ENCODE results near the gene PDZRN4.
"Not testable (repeated sequence)": the region's sequence is repeated elsewhere in the genome, so short reads cannot be mapped to it uniquely, and the experiment has no call there.

The PDZRN4 gene

DNA sequence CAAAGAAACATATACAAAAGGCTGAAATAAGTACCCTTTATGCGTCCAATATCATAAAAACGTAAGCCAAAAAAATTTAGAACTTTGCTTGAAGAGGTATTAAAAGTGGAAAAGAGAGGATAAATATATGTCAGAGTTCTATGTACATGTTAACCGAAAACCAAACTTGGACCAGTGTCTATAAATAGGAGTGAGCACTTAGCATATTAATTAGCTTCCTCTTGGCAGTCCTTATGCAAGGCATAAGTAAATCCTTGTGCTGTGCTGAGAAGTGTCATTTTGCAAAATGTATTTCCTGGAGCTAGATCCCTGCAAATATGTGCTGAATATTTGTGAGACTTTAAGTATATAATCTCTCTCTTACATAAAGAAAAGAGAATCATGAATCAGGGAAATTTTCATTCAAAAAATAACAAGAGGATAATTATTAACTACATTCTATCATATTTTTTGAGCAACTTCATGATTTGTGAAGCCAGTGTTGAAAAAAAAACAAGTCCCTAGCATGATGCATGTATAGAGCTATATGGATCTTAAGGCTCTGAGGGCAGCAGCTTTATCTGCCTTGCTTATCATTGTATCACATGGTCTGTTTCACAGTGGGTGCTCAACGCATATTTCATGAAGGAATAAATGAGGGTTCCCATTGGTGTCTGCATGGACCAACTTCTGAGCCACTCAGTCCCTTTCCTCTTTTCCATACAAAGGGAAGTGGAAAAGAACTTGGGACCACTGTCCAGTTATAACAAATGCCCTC is 326.1 kb downstream of the PDZRN4 start:
- no peak for DNase-seq (ENCODE audit: low read depth)

DNA sequence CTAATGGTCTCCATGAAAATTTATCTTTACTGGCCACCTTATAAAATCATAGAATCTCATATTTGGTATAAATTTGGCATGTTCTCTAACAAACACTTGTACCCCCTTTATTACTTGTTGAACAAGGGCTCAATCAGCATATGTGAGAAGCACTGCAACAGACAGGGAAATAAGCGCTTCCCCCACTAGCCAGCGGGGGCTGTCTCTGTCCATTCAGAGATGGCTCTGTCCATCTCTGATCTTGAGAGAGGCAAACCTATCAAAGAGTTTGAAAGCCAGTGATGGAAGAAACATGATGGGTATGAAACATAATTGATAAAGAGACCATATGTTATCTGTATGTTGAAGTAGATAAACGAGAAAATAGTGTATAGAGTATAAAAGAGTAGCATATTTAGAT is 326.8 kb downstream of the PDZRN4 start:
- DNase-seq (ENCODE audit: low read depth) = no peak

DNA sequence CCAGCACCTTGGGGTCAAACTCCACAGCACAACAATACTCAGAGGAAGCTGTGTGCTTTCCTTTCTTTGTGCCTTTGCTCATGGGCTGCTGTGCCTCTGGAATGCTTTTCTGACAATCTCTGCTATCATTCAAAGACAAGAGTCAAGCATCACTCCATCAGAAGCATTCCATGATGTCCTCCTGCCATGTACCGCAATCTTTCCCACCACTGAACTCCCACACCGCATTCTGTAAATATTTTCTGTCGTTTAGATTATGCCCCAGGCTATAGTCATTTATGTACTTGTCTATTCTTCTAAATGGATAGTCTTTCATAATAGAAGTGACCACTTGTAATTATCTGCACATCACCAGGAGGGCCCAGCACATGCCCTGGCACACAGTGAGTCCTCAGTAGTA is 327.8 kb downstream of the PDZRN4 start:
- no peak for DNase-seq (ENCODE audit: low read depth)

DNA sequence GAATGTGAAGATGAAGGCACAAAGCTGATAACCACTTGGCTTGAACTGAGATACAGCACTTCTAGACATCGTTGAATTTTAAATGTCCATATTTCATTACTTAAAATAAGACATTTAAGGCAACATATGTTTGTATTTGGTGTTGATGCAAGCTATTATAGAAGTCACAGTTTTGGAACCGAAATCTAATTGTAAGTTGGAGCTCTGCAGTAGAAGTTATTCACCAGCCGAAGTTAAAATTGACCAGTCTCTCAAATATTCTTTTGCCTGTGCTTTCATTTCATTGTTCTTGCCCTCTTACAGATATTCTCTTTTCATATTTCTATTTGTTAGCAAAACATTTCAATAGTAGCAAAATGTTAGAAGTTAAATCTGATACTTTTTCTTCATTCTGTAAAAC is 332.7 kb downstream of the PDZRN4 start:
- DNase-seq (ENCODE audit: low read depth) = no peak

DNA sequence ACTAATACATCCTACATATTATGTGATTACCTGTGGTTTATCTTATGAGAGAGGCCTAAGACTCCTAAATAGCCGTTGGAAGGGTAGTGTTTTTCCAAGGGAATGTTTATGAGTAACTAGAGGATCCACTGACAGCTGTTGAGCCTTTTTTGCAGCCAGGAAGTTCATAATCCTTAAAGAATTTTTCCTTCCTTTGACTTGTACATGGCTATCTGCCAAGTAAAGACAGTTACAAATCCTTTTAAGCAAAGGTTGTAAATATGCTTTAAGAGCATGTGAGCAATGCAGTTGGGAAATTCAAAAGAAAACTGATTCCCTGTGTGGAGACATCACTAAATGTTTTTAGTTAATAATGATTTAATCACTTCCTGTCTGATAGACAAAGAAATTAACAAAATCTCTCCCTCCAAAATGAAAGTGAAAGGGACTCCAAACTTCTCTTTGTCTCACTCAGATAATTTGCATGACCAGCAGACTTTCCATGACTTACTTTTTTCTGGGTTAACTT is 333.8 kb downstream of the PDZRN4 start:
- DNase-seq (ENCODE audit: low read depth) = no peak

DNA sequence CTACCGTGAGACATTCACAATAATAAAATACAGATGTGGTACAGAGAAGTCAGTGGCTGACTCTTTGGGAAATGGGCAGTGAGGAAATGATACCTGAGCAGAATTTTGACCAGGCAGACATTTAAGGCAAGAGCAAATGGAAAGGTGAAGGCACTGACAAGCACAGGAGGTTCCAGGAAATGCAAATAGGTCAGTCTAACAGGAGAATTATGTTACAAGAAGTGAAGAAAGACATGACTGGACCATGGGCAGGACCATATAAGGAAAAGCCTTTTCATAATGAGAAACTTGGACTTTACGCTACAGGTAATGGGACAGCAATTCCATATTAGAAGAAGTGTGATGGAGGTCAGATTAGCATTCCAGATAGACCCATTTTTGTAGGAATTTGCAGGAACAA is 338.9 kb downstream of the PDZRN4 start:
- DNase-seq (ENCODE audit: low read depth) = no peak

DNA sequence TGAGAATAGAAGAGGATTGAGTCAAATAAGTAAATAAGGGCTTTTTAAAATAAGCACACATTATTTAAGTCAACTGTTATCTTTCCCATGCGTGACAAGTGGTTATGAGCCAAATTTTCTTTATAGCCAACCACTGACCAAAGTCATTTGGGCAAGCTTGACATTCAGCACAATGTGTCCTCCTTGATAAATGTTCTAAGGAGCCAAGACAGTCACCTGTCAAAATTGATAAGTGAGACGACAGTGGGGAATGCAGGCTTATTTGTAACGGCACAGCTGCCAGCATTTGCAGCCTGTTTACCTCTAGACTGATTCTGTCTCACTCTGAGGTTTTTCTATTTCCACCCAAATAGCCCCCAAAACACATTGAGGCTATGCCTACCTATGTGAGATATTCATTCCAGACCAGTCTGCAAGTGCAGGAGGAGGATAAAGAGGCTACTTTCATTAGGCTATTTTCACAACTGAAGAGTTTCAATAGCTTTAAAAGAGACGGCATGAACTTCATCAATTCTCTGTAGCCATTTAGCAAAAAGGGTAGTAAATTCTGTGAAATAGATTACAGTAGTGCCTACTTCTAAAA is 339.5 kb downstream of the PDZRN4 start:
- DNase-seq (ENCODE audit: low read depth) = no peak

DNA sequence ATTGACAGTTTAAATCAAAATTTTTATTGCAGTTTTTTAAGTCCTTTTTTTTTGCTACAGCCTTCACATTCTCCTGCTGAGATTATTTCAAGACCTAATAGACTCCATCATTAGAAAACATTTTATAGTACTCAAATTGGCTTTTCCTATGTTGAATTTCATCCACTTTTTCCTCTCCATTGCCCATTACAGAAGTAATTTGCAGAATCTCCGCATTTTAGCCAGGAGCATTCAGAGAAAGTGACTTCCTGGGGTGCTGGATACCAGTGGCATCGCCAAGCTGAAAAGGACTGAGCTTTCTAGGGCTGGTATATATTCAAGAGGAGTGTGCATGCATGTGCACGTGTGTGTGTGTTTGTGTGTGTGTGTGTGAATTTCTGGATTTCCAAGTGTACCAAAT is 340.8 kb downstream of the PDZRN4 start:
- DNase-seq (ENCODE audit: low read depth) = no peak

DNA sequence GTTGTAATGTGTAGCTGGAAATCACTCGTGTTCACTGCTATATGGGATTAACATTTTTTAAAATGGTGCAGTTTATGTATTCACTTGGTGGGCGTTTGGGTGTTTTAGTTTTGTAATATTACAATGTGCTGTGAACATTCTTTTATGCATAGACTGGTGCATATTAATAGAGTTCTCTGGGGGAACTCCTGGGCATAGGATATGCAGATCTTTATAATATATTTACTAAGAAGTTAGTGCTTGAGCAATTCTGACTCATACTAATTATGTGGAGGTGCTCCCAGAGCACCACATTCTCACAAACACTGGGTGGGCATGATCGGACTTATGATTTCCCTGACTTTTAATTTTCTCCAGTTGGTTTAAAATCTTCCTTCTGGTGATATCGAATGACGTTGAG is 342.3 kb downstream of the PDZRN4 start:
- DNase-seq (ENCODE audit: low read depth) = no peak

DNA sequence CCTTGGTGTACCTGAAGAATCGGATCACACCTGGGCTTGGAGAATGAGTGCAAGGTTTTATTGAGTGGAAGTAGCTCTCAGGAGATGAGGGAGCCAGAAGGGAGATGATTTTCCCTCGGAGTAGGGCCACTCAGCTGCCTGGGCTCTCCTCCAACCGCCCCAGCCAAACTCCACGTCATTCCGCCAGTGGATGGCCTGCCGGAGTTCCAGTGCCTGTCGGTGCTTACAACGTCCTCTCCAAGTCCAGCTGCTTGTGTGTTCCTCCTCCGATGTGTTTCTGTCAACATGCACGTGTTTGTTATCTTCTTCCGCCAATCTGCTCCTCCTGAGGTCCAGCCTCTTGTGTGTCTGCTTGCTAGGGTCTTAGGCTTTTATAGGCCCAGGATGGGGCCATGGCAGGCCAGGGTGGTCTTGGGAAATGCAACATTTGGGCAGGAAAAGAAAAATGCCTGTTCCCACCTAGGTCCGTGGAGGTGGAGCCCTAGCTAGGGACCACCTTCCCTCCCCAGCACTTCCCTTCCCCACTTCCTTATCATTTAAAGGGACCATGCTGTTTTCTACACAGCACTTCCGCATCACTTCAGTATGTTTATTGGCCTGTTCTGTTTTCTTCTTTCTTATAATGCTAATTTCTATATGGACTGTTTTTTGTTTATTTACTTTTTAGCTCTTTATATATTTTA is 343.2 kb downstream of the PDZRN4 start:
- DNase-seq (ENCODE audit: low read depth) = no peak

DNA sequence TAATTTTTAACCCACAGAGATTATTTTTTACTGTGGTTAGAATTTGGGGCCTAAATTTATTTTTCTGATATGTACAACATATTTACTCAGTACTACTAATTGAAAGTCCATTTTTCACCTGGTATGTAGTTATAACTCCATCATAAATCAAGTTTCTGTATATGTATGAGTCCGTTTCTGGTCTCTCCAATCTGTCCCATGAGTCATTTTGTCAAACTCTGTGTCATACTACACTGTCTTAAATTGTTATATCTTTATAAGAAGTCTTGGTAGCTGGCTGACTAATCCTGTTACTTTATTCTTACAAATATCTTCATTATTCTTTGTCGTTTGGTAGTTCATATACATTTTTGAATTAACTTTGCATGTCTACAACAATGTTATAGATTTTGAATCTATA is 344.0 kb downstream of the PDZRN4 start:
- no peak for DNase-seq (ENCODE audit: low read depth)

DNA sequence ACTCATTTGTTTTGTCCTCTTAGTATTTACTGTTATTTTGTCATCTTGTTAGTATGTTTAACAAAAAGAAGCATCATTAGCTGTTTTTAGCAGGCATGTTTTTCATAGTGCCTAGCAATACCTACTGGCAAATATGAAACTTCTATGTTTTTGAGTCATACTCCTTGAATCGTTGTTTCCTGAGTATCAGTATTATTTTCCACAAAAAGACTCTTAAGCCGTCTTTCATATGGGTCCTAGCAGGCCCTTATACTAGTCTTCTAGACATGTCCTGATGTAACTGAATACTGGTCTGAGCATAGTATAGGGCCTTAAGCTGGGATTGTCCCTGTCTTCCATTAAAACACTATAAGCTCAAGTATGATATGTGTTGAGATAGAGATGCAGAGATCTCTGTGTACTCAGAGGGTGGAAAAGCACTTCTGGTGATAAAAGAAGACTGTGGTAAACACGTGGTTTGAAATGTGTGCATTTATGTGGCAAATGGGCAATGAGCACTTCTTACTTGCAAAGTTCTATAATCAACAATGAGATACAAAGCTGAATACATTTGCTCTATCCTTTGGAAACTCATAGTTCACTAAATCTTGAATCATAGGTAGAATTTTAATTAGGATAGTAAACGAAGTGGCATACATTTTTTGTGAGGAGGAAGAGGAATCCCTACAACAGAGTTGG is 348.8 kb downstream of the PDZRN4 start:
- no peak for DNase-seq (ENCODE audit: low read depth)

DNA sequence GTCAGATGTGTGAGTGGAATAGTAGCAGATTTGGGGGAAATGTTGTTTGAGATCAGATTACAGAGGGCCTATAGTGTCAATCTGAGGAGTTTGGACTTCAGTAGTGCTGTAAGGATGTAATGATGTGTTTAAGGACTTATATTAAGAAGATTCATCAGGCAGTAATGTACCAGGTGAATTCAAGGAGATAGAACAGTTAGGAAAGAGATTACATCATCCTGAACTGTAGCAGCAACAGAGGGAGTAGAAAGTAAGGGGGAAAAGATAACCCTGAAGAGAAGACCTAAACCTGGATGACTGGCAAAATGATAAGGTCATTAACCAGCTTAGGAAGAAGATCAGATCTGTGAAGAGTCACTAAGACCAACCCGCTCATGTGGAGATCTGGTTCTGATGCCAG is 349.4 kb downstream of the PDZRN4 start:
- no peak for DNase-seq (ENCODE audit: low read depth)

DNA sequence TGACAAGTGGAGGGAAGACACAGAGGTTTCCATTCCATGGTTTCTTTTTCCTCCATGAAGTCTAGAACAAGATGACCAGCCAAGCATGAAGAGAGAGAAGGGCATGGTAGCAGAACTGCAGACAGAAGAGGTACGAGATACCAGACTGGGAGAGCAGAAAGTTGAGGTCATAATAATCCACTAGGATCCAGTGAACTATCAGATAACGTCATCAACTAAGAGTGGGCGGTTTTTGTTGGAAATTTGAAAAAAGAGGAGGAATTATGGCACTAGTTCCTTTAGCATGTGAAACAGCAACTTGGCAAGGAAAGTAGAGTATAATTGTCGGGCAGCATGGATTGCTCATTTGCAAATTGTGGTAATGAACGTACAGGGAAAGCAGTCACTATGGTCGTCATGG is 357.6 kb downstream of the PDZRN4 start:
- DNase-seq (ENCODE audit: low read depth) = no peak

DNA sequence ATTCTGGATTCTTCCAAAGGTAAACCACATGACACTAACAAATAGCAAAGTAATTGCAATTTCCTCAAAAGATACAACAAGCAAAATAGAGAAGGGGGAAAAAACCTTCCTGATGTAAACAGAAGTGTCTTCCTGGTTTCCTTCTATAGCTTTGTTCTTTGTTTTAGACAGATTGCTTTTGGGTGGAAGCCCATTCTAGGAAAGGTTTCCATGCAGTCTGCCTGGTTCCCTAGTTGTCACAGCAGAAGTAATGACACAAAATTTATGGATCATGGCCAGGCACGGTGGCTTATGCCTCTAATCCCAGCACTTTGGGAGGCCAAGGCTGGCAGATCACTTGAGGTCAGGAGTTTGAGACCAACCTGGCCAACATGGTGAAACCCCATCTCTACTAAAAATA is 359.0 kb downstream of the PDZRN4 start:
- not testable (repeated sequence) for DNase-seq (ENCODE audit: low read depth)

DNA sequence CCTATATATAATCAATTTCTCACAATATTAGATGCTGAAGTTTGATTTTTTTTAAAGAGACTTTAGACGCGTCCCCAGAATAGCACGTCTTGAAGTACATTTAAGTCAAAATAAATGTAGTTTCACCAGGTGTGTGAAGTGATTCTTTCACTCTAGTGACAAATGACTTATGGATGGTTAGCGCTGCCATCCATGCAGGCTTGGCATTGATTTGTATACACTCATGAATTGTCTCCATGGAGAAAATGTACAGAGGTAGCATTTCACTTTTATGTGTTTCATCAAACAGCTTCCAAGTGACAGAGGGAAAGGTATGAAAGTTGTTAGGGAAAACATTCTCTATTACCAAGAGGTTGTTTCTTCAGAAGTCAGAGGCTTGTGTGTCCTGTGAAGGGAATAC is 360.8 kb downstream of the PDZRN4 start:
- no peak for DNase-seq (ENCODE audit: low read depth)

DNA sequence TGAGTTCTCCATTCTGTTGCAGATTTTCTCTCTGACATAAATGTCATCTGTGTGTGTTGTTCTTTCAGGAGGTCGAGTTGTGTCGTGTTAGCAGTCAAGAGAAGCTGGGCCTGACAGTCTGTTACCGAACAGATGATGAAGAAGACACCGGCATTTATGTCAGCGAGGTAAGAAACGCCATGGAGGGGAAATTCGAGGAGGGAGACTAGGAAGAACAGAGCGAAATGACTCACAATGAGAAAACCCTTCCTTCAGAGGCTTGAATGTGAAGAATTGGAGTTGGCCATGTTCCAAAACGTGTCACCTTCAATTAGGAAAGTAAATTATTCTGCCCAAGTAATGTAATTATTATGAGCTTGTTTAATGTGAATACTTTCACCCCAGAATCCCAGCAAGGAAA is 364.5 kb downstream of the PDZRN4 start:
- no peak for DNase-seq (ENCODE audit: low read depth)

DNA sequence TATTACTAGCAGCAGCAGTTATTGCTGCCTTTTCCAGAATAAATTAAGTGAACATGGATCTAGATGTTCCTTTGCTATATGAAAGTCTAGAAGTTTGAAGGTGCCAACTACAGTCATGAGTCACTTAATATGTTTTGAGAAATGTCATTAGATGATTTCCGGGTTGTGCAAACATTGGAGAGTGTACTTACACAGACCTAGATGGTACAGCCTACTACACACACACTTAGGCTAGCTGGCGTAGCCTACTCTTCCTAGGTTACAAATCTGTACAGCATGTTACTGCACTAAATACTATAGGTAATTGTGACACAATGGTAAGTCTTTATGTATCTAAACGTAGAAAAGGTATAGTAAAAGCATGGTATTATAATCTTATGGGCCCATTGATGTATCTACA is 368.1 kb downstream of the PDZRN4 start:
- DNase-seq (ENCODE audit: low read depth) = no peak

DNA sequence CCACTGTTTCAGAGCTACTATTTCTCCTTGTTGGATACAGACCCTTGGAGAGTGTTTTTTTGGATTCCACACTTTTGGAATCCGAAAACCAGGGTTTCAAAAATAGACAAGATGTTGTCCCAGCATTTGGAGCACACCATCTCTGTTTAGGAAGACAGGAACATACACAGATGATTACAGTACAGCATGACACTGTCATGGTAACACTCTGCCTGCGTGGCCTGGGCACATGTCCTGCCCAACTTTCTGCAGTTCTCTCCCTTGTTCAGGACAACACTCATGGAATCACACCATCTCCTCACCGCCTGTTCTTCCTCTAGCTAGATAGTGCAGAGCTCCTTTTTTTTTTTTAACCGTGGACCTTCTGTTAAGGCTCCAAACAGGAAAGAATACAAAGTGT is 369.2 kb downstream of the PDZRN4 start:
- DNase-seq (ENCODE audit: low read depth) = no peak

DNA sequence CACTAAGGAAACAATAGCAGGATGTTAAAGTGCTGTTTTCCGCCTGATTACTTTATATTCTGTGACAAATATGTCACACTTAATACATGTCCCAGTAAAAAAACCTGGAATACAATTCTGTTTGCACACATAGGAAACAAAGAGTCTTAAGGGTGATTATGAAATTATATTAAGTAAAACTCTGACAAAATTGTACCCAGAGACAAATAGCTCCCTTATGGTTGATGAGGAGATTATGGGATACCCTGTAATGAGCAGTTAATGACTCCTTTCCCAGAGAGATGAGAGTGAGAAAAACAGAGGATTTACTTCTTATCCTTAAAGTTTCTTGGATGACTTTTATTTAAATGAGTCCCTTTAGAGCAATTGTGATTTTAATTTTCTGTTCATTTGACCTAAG is 370.6 kb downstream of the PDZRN4 start:
- no peak for DNase-seq (ENCODE audit: low read depth)

DNA sequence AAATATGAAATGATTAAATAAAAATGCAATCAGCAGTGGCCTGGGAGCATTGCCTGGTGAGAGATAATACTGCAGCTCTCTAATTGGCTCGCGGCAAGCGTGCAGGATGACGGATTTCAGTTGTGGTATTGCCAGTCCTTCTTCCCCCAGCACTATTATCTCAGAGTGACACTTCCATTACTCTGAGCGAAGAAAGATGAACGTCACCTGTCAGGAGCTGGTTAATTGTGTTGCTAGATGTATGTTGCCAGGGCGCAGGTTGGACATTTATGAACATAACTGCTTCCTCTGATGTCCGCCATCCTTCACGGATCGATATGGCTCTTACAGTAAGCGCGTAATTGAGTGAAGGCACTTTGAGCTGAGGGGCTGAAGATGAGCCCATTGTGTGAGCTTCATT is 374.9 kb downstream of the PDZRN4 start:
- DNase-seq (ENCODE audit: low read depth) = no peak

DNA sequence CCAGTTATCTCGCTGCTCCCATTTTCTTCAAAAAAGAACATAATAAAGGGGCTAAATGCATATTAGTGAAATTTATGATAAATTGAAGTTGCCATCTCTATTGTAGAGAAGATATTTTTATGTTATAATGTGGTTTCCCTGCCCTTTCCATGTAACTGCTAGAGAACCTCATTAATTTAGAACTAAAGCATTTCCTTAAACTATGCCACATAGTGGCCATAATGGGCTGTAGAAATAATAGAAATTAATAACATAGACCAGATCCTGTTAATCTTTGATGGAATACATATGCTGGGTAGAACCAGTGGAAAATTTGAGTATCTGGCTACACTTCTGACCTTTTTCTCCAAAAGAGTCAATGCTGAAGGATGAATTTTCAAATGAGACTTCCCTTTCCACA is 376.7 kb downstream of the PDZRN4 start:
- no peak for DNase-seq (ENCODE audit: low read depth)

DNA sequence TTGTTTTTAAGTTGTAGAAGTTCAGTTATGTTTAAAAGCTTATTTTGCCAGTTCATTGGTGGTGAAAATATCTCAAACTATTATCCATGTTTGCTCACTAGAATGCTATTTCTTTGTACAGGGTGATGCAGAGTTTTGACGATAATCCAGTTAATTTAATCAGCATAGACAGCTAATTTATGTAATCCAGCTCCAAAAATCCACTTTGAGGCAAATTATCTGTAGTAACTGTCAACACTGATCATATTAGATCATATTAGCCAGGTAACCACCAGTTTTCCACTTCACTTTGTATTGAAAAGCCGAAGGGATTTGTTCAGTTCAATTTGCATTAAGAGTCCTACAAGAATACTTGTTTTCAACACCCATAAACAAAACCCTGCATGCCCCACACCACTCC is 378.6 kb downstream of the PDZRN4 start:
- DNase-seq (ENCODE audit: low read depth) = no peak

Data from T-helper 22 cell (primary cell).